Heart left ventricle (tissue), 13 donors: ENCODE results near the gene CDAN1.

Experiments
- CTCF ChIP-seq, 12 donors: fragments of 200-600 bp; sonication (generic) in 4 of 12; IDR thresholded peaks; one replicate each; pipeline versions ENCODE4 v1.5.0 to v1.8.0; 2018 to 2022; ENCODE audit warnings: antibody characterized with exemption in 12 of 12, mild to moderate bottlenecking in 5 of 12
- POLR2A ChIP-seq, 2 donors: fragments of 450-650 bp; IDR thresholded peaks; one replicate each; pipeline ENCODE4 v1.6.1; 2017; ENCODE audit warnings: antibody characterized with exemption in 2 of 2, mild to moderate bottlenecking in 2 of 2, moderate library complexity in 2 of 2
- donor health status: ischemic (EF 13 %, LVEDD 7.1; RV severe dilation, severe dysfunction).
- donor health status: DM: no; HTN: yes; CAD: no.
- donor health status: DM: no; HTN: no; CAD: no.
- donor health status: ischemic (EF 25% LVEDD 6.9; RV normal size, moderate dysfunction).
- donor health status: ischemic (EF 25% LVEDD 5.7; RV mildly dilated, moderate dysfunction).
- donor health status: ischemic (EF 35%, LVEDD 5.7; RV mildly dilated, moderate dysfunction).
- donor health status: nonischemic (EF 11% LVEDD 7.7; RV severe dilation, severe dysfunction).
- donor health status: DM: yes; HTN: yes; CAD: no.
- donor health status: PGD.
- donor health status: ischemic (EF 29% LVEDD 5.4; RV normal size, mild dysfunction).
- donor health status: nonischemic (EF 23%, LVEDD 6.1; RV moderate dilation, normal function).

DNA sequence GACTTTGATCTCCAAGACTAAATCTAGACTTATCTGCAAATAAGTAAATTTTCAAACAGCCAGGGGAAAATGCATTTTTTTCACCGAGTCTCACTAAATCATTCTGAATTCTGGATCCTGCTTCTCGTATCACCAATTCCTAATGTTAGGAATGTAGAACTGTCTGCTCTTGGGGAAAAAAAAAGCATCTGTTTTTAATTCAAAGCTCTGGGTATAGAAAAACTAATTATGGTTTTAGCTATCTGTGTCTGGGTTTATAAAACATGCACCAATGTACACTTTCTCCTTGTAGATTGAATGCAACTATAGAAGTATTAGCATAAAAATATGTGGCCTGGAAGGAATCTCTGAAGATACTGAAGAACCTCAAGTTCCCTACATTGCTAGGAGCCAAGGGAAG lies 4.8 kb upstream of the CDAN1 start:
- TF ChIP-seq CTCF (IDR thresholded peaks at IDR 0.05) (no peak), POLR2A (IDR thresholded peaks at IDR 0.05) (no peak)
